IgD-negative memory B cell (primary cell): ENCODE measurements around the gene ST8SIA4. TPM values are rescaled to one million over a fixed set of nuclear protein-coding genes. Genes with fewer than 3 reads are reported as not detected.

Experiments used
- H3K27ac Mint-ChIP-seq, 3 donors: one replicate each; pipeline ENCODE4 v1.8.0; 2020 to 2022; ENCODE audit warnings: mild to moderate bottlenecking in 3 of 3, mixed read lengths in 3 of 3, moderate library complexity in 1 of 3
- H3K27me3 Mint-ChIP-seq: one replicate; pipeline ENCODE4 v1.8.0; 2021; ENCODE audit warnings: mixed read lengths
- H3K36me3 Mint-ChIP-seq: one replicate; pipeline ENCODE4 v1.8.0; 2020; ENCODE audit warnings: mild to moderate bottlenecking, mixed read lengths
- H3K4me1 Mint-ChIP-seq, 3 donors: one replicate each; pipeline ENCODE4 v1.8.0; 2020 to 2022; ENCODE audit warnings: mixed read lengths in 3 of 3, mild to moderate bottlenecking in 1 of 3
- H3K4me3 Mint-ChIP-seq, 4 donors: one replicate each; pipeline ENCODE4 v1.8.0; 2020 to 2022; ENCODE audit warnings: mild to moderate bottlenecking in 4 of 4, mixed read lengths in 4 of 4, moderate library complexity in 3 of 4
- H3K9me3 Mint-ChIP-seq, 3 donors: one replicate each; pipeline ENCODE4 v1.8.0; 2020 to 2021; ENCODE audit warnings: mixed read lengths in 3 of 3, mild to moderate bottlenecking in 1 of 3
- polyA plus RNA-seq: library from polyadenylated mRNA; unstranded; fragments of 300-500 nt; fragmentation: Illumina TruSeq; gene quantifications from one replicate; pipeline ENCODE4 v1.2.3, GENCODE V29; 2021

ST8SIA4 gene
- polyA plus RNA-seq, 1 donor from 2014 or later, result 24.2 TPM

- Mint-ChIP-seq H3K36me3 (peaks cover 6% of the 10 kb centered on the region), H3K9me3 (no peaks in the 10 kb centered on the region), H3K4me1 (peaks cover 35 to 45% (median 43%) of the 10 kb centered on the region in 3 donors), H3K27me3 (no peaks in the 10 kb centered on the region), H3K27ac (peak overlapping the region; percentile 69 to 94 (median 70)), H3K4me3 (peak overlapping the region in 3 of 4 donors; percentile 7 to 91 (median 87))
Observed at GRCh38 chr5:100828071-100828897, 74.8 kb downstream of the ST8SIA4 start.

DNA sequence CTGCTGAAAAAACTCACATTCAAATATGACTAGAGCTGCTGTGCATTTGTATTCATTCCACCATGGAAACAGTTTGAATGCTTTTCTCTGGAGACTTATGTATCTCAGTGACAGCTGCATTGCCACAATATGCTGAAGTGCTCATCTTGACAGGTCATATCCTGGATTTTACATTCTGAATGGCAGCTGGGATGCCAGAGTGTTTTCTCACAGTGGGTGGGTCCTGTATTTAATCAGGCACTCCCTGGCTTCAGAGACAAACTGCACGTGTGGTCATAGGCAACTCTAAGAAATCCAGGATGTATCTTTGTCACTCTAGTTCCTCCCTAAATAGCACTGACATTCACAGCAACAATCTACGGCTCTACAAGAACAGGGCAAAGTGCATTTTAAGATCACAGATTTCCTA lies 75.6 kb downstream of the ST8SIA4 start:
- Mint-ChIP-seq H3K27ac (peak overlapping the region; percentile 64 to 94 (median 70)), H3K36me3 (peaks cover 4% of the 10 kb centered on the region), H3K4me1 (peaks cover 29 to 38% (median 37%) of the 10 kb centered on the region in 3 donors), H3K4me3 (peak overlapping the region in 2 of 4 donors; percentile 3 to 91), H3K27me3 (no peaks in the 10 kb centered on the region), H3K9me3 (no peaks in the 10 kb centered on the region)

DNA sequence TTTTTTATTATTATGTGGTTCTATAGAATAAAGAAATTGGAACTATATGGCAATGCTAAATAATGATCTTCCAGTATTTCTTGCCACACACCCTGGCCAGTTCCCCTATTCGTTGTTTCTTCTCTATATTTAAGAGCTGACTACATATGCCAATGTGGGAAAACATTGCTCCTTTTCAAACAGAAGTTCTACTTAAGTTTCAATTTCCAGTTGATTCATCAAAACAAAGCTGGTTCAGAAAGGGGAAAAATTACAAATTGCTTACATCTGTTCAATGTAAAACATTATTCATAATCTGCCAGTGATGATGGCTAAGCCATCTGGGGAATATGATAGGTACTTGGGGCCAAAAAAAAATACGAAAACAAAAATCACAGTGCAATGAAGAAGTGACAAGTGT lies 76.9 kb downstream of the ST8SIA4 start:
- H3K4me1 Mint-ChIP-seq, result peaks cover 31 to 35% (median 34%) of the 10 kb centered on the region in 3 donors
- peaks cover 7% of the 10 kb centered on the region for H3K36me3 Mint-ChIP-seq
- H3K27ac Mint-ChIP-seq, result peak overlapping the region in 2 of 3 donors; percentile 9 to 29
- H3K4me3 Mint-ChIP-seq, result peak overlapping the region in 1 of 4 donors; percentile 76
- H3K27me3 Mint-ChIP-seq, result no peaks in the 10 kb centered on the region
- H3K9me3 Mint-ChIP-seq, result no peaks in the 10 kb centered on the region

DNA sequence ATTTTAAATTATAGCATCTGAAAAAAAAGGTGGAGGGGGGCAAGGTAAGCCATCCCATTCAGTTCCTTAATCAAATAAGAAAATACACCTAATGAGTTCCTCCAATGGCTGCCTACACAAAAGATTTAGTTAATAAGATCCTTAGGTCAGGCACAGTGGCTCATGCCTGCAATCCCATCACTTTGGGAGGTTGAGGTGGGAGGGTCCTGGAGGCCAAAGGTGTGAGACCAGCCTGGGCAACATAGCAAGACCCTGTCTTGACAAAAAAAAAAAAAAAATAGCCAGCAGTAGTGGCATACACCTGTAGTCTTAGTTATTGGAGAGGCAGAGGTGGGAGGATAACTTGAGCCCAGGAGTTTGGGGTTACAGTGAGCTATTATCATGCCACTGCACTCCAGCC lies 78.4 kb downstream of the ST8SIA4 start:
- H3K27ac Mint-ChIP-seq, result peak overlapping the region in 1 of 3 donors; percentile 31
- H3K27me3 Mint-ChIP-seq, result no peaks in the 10 kb centered on the region
- no peaks in the 10 kb centered on the region for H3K9me3 Mint-ChIP-seq
- no peak overlapping the region for H3K4me3 Mint-ChIP-seq
- peaks cover 39 to 43% (median 42%) of the 10 kb centered on the region in 3 donors for H3K4me1 Mint-ChIP-seq
- peaks cover 7% of the 10 kb centered on the region for H3K36me3 Mint-ChIP-seq

- peaks cover 7% of the 10 kb centered on the region for H3K36me3 Mint-ChIP-seq
- peaks cover 35 to 37% (median 37%) of the 10 kb centered on the region in 3 donors for H3K4me1 Mint-ChIP-seq
- no peak overlapping the region for H3K27ac Mint-ChIP-seq
Observed at GRCh38 chr5:100823812-100824211, 79.3 kb downstream of the ST8SIA4 start.

GRCh38 chr5:100821751-100822150 lies 81.3 kb downstream of the ST8SIA4 start:
- H3K4me3 Mint-ChIP-seq, result no peak overlapping the region
- no peaks in the 10 kb centered on the region for H3K27me3 Mint-ChIP-seq
- H3K36me3 Mint-ChIP-seq, result peaks cover 12% of the 10 kb centered on the region
- H3K4me1 Mint-ChIP-seq, result peaks cover 24 to 36% (median 28%) of the 10 kb centered on the region in 3 donors
- H3K9me3 Mint-ChIP-seq, result no peaks in the 10 kb centered on the region
- H3K27ac Mint-ChIP-seq, result no peak overlapping the region

More at GRCh38 chr5:100823812-100824211, 79.3 kb downstream of the ST8SIA4 start:
- H3K4me3 Mint-ChIP-seq, result no peak overlapping the region
- H3K9me3 Mint-ChIP-seq, result no peaks in the 10 kb centered on the region
- H3K27me3 Mint-ChIP-seq, result no peaks in the 10 kb centered on the region

DNA sequence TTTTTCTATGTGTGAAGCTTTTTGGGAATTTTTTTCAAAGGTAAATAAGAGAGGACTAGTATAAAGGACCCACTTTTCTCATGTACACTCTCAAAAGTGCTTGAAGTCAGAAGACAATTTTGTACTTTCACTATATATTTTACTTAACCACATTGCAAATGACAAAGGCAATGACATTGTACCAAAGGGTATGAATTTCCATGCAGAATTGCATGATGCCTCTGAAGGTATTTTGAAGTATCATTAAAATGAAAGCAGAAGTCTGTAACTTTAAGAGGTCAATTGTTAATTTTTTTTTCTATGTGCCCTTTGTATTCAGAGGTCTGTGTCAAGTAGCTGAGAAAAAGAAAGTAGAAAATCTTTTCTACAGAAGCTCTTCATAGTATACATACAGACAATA lies 84.7 kb downstream of the ST8SIA4 start:
- H3K36me3 Mint-ChIP-seq, result peaks cover 10% of the 10 kb centered on the region
- no peaks in the 10 kb centered on the region for H3K27me3 Mint-ChIP-seq
- H3K4me1 Mint-ChIP-seq, result peaks cover 23 to 44% (median 25%) of the 10 kb centered on the region in 3 donors
- peak overlapping the region in 2 of 3 donors; percentile 35 to 74 for H3K27ac Mint-ChIP-seq
- H3K9me3 Mint-ChIP-seq, result no peaks in the 10 kb centered on the region
- H3K4me3 Mint-ChIP-seq, result no peak overlapping the region

DNA sequence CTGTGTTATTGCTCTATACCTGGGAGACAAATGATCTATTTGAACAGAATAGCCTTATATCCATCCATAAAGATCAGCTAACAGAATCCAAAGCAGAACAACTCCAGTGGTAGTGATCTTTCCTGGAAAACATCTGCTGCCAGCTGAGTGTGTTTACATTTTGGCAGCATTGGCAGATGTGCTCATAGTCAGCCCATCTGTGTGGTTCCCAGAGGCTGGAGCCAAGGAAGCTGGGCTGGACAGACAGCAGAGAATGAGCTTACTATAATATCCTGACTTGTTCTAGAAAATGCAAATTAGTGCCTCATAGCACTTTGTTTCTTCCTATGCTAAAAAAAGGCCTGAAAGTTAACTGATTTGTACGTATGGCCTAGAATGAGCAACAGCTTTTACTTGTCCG lies 99.7 kb downstream of the ST8SIA4 start:
- no peak overlapping the region for H3K27ac Mint-ChIP-seq
- H3K36me3 Mint-ChIP-seq, result peaks cover 3% of the 10 kb centered on the region
- no peak overlapping the region for H3K4me3 Mint-ChIP-seq
- peaks cover 0 to 10% (median 4%) of the 10 kb centered on the region in 3 donors for H3K9me3 Mint-ChIP-seq
- no peaks in the 10 kb centered on the region for H3K27me3 Mint-ChIP-seq
- peaks cover 19 to 31% (median 24%) of the 10 kb centered on the region in 3 donors for H3K4me1 Mint-ChIP-seq

DNA sequence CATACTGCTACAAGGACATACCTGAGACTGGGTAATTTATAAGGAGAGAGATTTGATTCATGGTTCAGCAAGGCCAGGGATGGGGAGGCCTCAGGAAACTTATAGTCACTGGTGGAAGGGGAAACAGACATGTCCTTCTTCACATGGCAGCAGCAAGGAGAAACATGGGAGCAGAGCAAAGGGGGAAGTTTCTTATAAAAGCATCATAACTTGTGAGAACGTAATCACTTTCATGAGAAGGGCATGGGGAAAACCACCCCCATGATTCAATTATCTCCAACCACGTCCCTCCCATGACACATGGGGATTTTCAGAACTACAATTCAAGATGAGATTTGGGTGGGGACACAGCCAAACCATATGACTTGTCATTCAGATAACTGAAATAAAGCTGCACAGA lies 100.9 kb downstream of the ST8SIA4 start:
- Mint-ChIP-seq H3K4me1 (peaks cover 17 to 29% (median 24%) of the 10 kb centered on the region in 3 donors), H3K27me3 (no peaks in the 10 kb centered on the region), H3K27ac (peak overlapping the region in 1 of 3 donors; percentile 68), H3K9me3 (peaks cover 0 to 10% (median 4%) of the 10 kb centered on the region in 3 donors), H3K4me3 (no peak overlapping the region), H3K36me3 (peaks cover 3% of the 10 kb centered on the region)

DNA sequence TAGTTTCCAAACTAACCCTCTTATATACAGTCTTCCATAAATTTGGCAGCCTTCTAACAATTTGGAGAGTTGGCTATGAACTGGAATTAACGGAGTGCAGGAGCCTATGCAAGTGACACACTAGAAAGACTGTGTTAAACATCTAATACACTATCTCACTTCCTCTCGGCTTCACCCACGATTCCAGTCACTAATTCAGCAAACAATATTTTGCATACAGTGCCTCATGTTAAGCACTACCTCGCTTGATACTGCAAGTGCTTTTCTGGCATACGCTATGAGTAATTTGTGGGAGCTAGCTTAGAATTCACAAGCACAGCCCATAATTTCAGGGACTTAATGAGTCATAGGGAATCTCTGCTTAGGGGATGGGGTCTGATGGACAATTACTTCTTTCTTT lies 102.5 kb downstream of the ST8SIA4 start:
- Mint-ChIP-seq H3K4me1 (peaks cover 17 to 24% (median 24%) of the 10 kb centered on the region in 3 donors), H3K27ac (no peak overlapping the region), H3K36me3 (peaks cover 3% of the 10 kb centered on the region), H3K27me3 (no peaks in the 10 kb centered on the region), H3K4me3 (peak overlapping the region in 1 of 4 donors; percentile 62), H3K9me3 (peaks cover 2 to 14% (median 4%) of the 10 kb centered on the region in 3 donors)

DNA sequence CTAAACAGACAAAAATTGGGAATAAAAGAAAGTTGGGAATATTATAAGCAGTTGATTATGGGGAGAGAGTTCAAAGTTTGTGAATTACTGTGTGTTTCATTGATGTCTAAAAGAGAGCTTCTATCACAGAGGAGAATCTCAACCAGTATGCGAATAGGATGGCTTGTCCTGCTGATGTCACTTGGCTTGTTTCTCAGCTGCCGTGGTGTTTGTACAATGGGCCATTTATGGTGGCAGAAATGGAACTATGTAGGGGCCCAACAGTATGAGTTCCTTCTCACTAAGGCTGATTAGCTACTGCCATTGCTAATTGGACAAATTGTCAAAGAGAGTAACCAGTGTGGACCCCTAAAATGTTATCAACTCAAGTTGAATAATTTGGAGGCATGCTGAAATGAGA lies 103.9 kb downstream of the ST8SIA4 start:
- Mint-ChIP-seq H3K27me3 (no peaks in the 10 kb centered on the region), H3K4me1 (peaks cover 17 to 24% (median 22%) of the 10 kb centered on the region in 3 donors), H3K27ac (no peak overlapping the region), H3K4me3 (no peak overlapping the region), H3K36me3 (peaks cover 3% of the 10 kb centered on the region), H3K9me3 (peaks cover 4 to 17% (median 4%) of the 10 kb centered on the region in 3 donors)

- Mint-ChIP-seq H3K27me3 (no peaks in the 10 kb centered on the region), H3K4me1 (peaks cover 12 to 16% (median 13%) of the 10 kb centered on the region in 3 donors), H3K9me3 (peaks cover 4 to 17% (median 7%) of the 10 kb centered on the region in 3 donors)
Observed at GRCh38 chr5:100797861-100798260, 105.2 kb downstream of the ST8SIA4 start.

GRCh38 chr5:100796851-100797250 lies 106.2 kb downstream of the ST8SIA4 start:
- no peaks in the 10 kb centered on the region for H3K36me3 Mint-ChIP-seq
- peaks cover 7% of the 10 kb centered on the region in 3 donors for H3K9me3 Mint-ChIP-seq
- peaks cover 9 to 16% (median 13%) of the 10 kb centered on the region in 3 donors for H3K4me1 Mint-ChIP-seq
- H3K4me3 Mint-ChIP-seq, result no peak overlapping the region
- H3K27ac Mint-ChIP-seq, result no peak overlapping the region
- H3K27me3 Mint-ChIP-seq, result no peaks in the 10 kb centered on the region

More at GRCh38 chr5:100797861-100798260, 105.2 kb downstream of the ST8SIA4 start:
- Mint-ChIP-seq H3K36me3 (peaks cover 3% of the 10 kb centered on the region), H3K27ac (no peak overlapping the region), H3K4me3 (no peak overlapping the region)

DNA sequence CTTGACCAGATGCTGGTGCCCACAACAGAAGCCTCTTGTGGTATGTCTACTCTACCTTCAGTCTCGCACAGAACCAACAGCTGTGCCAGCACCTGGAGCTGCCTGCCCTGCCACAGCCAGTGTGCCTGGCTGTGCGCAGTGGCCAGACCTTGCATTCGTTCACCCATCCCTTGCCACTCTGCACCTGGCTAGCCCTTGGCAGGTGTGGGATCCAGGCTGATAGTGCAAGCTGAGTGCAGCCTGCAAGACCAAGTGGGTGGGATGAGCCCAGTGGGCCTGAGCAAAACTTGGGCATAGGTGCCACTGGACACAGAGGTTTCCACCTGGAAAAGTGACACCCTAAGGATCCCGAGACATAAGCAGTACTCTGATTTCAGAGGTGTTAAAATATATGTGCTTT lies 108.2 kb downstream of the ST8SIA4 start:
- no peak overlapping the region for H3K4me3 Mint-ChIP-seq
- no peaks in the 10 kb centered on the region for H3K36me3 Mint-ChIP-seq
- no peak overlapping the region for H3K27ac Mint-ChIP-seq
- H3K4me1 Mint-ChIP-seq, result peaks cover 0 to 6% (median 5%) of the 10 kb centered on the region in 3 donors
- H3K27me3 Mint-ChIP-seq, result no peaks in the 10 kb centered on the region
- peaks cover 7% of the 10 kb centered on the region in 3 donors for H3K9me3 Mint-ChIP-seq

DNA sequence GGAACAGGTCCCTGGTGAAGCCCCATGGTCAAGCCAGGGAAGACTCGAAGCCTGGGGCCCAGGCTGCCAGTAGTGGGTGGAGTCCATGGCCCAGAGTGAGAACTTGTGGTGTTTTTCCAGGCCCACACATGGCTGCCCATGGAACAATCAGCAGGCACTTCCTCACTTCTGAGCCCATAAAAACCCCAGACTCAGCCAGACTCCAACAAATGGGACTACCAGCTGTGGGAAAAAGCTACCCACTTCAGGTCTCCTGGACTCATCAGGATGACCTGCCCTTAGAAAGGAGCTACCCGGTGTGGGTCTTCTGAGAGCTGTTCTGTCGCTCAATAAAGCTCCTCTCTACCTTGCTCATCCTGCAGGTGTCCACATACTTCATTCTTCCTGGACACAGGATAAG lies 108.9 kb downstream of the ST8SIA4 start:
- Mint-ChIP-seq H3K4me3 (no peak overlapping the region), H3K27ac (no peak overlapping the region), H3K4me1 (peaks cover 0 to 9% (median 5%) of the 10 kb centered on the region in 3 donors), H3K36me3 (no peaks in the 10 kb centered on the region), H3K9me3 (peaks cover 7% of the 10 kb centered on the region in 3 donors), H3K27me3 (no peaks in the 10 kb centered on the region)
